Panc1 (cell line): ENCODE data around the gene KLC1.

Experiments
- POLR2AphosphoS5 ChIP-seq: IDR thresholded peaks from 2 replicates; pipeline ENCODE4 v1.6.1; 2012; ENCODE audit warnings: mild to moderate bottlenecking, low read depth, low read length, moderate library complexity
- TF ChIP-seq, protein P1 (sequence below): fragments of 450-650 bp; IDR thresholded peaks from 2 replicates; pipeline ENCODE4 v1.5.1; 2017; ENCODE audit warnings: mild to moderate bottlenecking

DNA sequence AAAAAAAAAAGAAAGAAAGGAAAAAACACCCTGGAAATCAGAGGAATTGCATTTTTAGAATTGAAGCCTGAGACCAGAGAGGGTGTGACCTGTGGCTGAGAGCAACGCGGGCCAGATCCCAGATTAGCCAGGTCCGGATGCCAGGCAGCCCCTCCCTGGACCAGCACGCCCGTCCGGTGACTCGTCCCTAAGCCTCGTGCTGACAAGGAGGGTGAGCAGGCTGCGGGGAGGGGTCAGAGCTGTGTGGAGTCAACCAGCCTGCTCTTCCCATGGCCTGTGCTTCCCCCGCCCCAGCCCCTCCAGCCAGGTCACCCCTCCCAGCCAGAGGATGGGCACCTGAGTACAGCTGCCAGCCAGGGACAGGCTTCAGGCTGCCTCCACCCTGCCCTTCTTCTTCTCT lies 4.2 kb upstream of the KLC1 start:
- TF ChIP-seq, protein P1, sequence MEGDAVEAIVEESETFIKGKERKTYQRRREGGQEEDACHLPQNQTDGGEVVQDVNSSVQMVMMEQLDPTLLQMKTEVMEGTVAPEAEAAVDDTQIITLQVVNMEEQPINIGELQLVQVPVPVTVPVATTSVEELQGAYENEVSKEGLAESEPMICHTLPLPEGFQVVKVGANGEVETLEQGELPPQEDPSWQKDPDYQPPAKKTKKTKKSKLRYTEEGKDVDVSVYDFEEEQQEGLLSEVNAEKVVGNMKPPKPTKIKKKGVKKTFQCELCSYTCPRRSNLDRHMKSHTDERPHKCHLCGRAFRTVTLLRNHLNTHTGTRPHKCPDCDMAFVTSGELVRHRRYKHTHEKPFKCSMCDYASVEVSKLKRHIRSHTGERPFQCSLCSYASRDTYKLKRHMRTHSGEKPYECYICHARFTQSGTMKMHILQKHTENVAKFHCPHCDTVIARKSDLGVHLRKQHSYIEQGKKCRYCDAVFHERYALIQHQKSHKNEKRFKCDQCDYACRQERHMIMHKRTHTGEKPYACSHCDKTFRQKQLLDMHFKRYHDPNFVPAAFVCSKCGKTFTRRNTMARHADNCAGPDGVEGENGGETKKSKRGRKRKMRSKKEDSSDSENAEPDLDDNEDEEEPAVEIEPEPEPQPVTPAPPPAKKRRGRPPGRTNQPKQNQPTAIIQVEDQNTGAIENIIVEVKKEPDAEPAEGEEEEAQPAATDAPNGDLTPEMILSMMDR = no peak
- TF ChIP-seq POLR2AphosphoS5 = no peak
